ENCODE data around the gene STRADB.

DNA sequence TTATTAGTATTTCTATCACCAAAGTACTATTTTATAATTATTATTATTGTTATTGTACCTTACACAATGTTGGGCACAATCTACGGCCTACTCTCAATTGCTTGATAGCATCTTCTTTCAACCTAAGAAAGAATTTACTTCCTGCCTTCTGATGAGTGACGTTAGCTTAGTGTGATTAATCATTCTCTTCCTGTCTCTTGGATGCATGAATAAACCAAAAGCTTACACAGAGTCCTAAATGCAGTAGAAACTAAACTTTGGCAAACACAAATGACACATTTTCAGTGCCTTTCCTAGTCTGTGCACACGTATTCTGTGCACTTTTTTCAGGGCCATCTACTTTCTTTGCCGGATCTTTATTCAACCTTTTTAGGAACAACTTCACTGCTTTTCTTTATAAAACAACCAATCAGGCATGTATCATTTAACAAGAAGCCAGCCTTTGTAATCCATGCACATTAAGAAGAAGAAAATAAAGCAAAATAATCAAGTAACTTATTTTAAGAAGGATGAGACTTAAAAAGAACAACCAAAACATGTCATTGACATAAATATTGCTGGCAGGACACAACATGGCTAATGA, 19.4 kb upstream of the STRADB start:
- TF ChIP-seq, protein P1, sequence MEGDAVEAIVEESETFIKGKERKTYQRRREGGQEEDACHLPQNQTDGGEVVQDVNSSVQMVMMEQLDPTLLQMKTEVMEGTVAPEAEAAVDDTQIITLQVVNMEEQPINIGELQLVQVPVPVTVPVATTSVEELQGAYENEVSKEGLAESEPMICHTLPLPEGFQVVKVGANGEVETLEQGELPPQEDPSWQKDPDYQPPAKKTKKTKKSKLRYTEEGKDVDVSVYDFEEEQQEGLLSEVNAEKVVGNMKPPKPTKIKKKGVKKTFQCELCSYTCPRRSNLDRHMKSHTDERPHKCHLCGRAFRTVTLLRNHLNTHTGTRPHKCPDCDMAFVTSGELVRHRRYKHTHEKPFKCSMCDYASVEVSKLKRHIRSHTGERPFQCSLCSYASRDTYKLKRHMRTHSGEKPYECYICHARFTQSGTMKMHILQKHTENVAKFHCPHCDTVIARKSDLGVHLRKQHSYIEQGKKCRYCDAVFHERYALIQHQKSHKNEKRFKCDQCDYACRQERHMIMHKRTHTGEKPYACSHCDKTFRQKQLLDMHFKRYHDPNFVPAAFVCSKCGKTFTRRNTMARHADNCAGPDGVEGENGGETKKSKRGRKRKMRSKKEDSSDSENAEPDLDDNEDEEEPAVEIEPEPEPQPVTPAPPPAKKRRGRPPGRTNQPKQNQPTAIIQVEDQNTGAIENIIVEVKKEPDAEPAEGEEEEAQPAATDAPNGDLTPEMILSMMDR (IDR thresholded peaks at IDR 0.05) = no peak
- no peak for TF ChIP-seq POLR2A (IDR thresholded peaks at IDR 0.05)
